ENCODE measurements around the gene ZNF616.
"Not testable (repeated sequence)": the region's sequence is repeated elsewhere in the genome, so short reads cannot be mapped to it uniquely, and the experiment has no call there.

The ZNF616 gene

GRCh38 chr19:52101866-52102562 lies 37.7 kb downstream of the ZNF616 start:
- H3K27me3 ChIP-seq (ENCODE audit: insufficient read depth, low read depth, severe bottlenecking), result no peaks in the 10 kb centered on the region
- no peak for TF ChIP-seq CTCF (IDR thresholded peaks at IDR 0.05; ENCODE audit: low read depth, low read length)
- peaks cover 33% of the 10 kb centered on the region for H3K9me3 ChIP-seq (ENCODE audit: severe bottlenecking)
- H3K36me3 ChIP-seq, result no peaks in the 10 kb centered on the region
- H3K4me3 ChIP-seq (ENCODE audit: low read depth, low read length), result no peak overlapping the region
- no peak overlapping the region for H3K27ac ChIP-seq
- no peak for DNase-seq

- Histone ChIP-seq H3K36me3 (no peaks in the 10 kb centered on the region), H3K9me3 (ENCODE audit: severe bottlenecking) (peaks cover 22% of the 10 kb centered on the region), H3K27ac (no peak overlapping the region), H3K4me3 (ENCODE audit: low read depth, low read length) (no peak overlapping the region), H3K27me3 (ENCODE audit: insufficient read depth, low read depth, severe bottlenecking) (no peaks in the 10 kb centered on the region)
- TF ChIP-seq CTCF (IDR thresholded peaks at IDR 0.05; ENCODE audit: low read depth, low read length), result no peak
- DNase-seq, result no peak
Measured at GRCh38 chr19:52099497-52100138, 40.1 kb downstream of the ZNF616 start.

GRCh38 chr19:52096416-52096815 lies 43.3 kb downstream of the ZNF616 start:
- H3K27ac ChIP-seq, result not testable (repeated sequence)

GRCh38 chr19:52095172-52096014 lies 44.3 kb downstream of the ZNF616 start, which contains the start of gene ZNF841:
Gene ZNF841, minus strand, starts transcription at chr19:52095765. Its CDS starts 10,964 bp downstream, at chr19:52084801.
- Histone ChIP-seq H3K27ac (peak within 1 kb of the TSS; percentile 65), H3K4me3 (ENCODE audit: low read depth, low read length) (peak within 1 kb of the TSS; percentile 99), H3K27me3 (ENCODE audit: insufficient read depth, low read depth, severe bottlenecking) (no peaks in the 10 kb centered on the region), H3K36me3 (peaks cover 16% of the 10 kb centered on the region), H3K9me3 (ENCODE audit: severe bottlenecking) (peaks cover 12% of the 10 kb centered on the region)
- DNase-seq, result peak; percentile 96
- no peak for TF ChIP-seq CTCF (IDR thresholded peaks at IDR 0.05; ENCODE audit: low read depth, low read length)

More at GRCh38 chr19:52096416-52096815, 43.3 kb downstream of the ZNF616 start:
- H3K9me3 ChIP-seq (ENCODE audit: severe bottlenecking), result peaks cover 12% of the 10 kb centered on the region
- peaks cover 13% of the 10 kb centered on the region for H3K36me3 ChIP-seq
- not testable (repeated sequence) for H3K27me3 ChIP-seq (ENCODE audit: insufficient read depth, low read depth, severe bottlenecking); H3K4me3 ChIP-seq (ENCODE audit: low read depth, low read length); DNase-seq

- Histone ChIP-seq H3K9me3 (ENCODE audit: severe bottlenecking) (peaks cover 12% of the 10 kb centered on the region), H3K36me3 (peaks cover 24% of the 10 kb centered on the region), H3K27ac (peak overlapping the region; percentile 65; the same call in 1 of the 2 replicates), H3K4me3 (ENCODE audit: low read depth, low read length) (peak overlapping the region; percentile 99), H3K27me3 (ENCODE audit: insufficient read depth, low read depth, severe bottlenecking) (no peaks in the 10 kb centered on the region)
- DNase-seq, result no peak
- no peak for TF ChIP-seq CTCF (IDR thresholded peaks at IDR 0.05; ENCODE audit: low read depth, low read length)
Measured at GRCh38 chr19:52094526-52095130, 45.1 kb downstream of the ZNF616 start.

Measured in WERI-Rb-1 (cell line).